ENCODE data around the gene RAP1GAP2. TPM values are rescaled to one million over a fixed set of nuclear protein-coding genes. Genes with fewer than 3 reads are reported as not detected.
"Not testable (repeated sequence)": the region's sequence is repeated elsewhere in the genome, so short reads cannot be mapped to it uniquely, and the experiment has no call there.

The RAP1GAP2 gene
- total RNA-seq, 2 donors from 2014 or later: 3.6 to 6.0 TPM

GRCh38 chr17:2998469-2998901, 202.2 kb downstream of the RAP1GAP2 start:
- intact Hi-C loops (cut with DNase I): not testable (repeated sequence)

DNA sequence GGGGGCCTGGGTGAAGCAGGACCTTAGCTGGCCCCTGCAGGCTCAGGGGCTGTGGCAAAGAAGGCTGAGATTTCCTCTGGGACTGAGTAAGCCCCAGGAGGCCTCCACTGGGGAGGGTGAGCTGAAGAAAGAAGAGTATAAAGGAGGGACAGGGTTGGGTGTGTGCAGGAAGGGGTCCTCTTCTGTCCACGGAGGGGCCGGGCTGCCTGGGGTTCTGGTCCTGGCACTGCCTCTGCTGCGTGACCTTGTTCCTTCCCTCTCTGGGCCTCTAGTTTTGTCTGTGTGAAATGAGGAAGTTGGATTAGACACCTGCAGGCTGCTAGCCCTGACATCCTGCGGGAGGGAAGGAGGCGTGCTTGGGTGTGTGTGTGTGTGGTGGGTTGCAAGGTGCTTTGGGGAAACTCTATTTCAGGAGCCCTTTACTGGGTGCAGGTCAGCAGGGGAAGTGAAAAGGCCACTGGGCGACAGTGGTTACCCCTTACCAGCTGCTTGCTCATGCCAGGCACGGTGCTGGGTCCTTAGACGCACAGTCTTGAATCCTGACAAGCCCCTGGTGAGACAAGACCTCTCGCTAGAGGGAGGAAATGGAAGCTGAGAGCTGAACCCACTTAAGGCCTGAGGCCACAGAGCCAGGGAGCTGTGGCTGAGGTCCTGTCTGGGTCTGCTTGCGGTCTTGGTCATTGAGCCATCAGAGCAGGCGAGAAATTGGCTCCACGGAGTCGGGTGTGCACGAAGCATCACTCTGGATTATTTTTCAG, 206.5 kb downstream of the RAP1GAP2 start:
- intact Hi-C loops (cut with DNase I): no loop called here
- DNase-seq (ENCODE audit: low spot score): peak; percentile 72

More at GRCh38 chr17:2998469-2998901, 202.2 kb downstream of the RAP1GAP2 start:
- DNase-seq (ENCODE audit: low spot score): not testable (repeated sequence)

- peak; percentile 83 for DNase-seq (ENCODE audit: low spot score)
- intact Hi-C loops (cut with DNase I): no loop called here
Measured at GRCh38 chr17:3003296-3004149, 207.3 kb downstream of the RAP1GAP2 start.

DNA sequence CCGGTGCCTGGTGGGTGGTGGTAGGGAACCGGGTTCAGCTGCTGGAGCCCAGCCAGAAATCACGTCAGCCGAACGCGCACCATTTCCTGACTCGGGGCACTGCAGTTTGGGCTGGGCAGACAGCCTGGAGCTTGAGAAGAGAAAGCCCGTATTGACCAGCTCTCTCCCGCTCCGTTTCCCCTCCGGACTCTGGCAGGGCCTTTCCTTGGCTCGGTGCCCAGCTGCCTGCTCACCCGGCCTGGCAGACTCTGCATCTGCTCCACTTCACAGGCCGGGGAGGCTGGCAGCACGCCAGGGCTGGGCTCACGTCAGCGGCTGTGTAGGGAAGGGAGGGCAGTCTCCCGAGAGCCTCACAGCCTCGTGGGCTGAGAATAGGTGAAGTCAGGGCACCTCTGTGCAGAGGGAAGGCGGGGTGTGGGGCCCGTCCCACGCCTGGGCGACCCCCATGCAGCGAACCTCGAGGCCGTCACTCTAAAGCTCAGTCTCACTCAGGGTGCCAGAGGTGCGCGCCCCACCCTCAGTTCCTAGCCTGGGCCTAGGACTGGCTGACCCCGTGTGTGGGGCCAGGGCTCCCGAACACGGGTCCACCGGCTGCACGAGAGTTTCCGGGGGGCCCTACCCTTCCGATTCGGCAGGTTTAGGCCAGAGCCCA, 208.0 kb downstream of the RAP1GAP2 start:
- intact Hi-C loops (cut with DNase I): no loop called here
- peak; percentile 100 for DNase-seq (ENCODE audit: low spot score)

GRCh38 chr17:3004925-3005324, 208.7 kb downstream of the RAP1GAP2 start:
- peak; percentile 72 for DNase-seq (ENCODE audit: low spot score)
- intact Hi-C loops (cut with DNase I): no loop called here

GRCh38 chr17:3005696-3006095, 209.5 kb downstream of the RAP1GAP2 start:
- DNase-seq (ENCODE audit: low spot score): peak; percentile 70
- intact Hi-C loops (cut with DNase I): no loop called here

DNA sequence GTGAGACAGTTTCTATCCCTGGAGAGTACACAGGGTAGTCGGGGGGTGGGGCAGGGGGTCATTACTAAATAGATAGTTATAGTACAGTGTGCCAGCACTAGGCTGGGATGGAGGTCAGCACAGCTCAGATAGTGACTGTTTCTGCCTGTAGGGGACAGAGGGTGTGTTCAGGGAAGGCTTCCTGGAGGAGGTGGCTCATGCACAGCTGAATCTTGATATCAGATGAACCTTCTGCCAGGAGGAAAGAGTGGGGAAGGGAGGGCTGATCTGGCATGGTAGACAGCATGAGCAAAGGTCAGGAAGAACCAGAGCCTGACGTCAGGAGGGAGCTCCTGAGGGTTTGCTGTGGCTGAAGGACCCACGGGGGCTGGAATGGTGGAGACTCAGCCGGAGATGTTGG, 210.6 kb downstream of the RAP1GAP2 start:
- intact Hi-C loops (cut with DNase I): no loop called here
- DNase-seq (ENCODE audit: low spot score): peak; percentile 32

DNA sequence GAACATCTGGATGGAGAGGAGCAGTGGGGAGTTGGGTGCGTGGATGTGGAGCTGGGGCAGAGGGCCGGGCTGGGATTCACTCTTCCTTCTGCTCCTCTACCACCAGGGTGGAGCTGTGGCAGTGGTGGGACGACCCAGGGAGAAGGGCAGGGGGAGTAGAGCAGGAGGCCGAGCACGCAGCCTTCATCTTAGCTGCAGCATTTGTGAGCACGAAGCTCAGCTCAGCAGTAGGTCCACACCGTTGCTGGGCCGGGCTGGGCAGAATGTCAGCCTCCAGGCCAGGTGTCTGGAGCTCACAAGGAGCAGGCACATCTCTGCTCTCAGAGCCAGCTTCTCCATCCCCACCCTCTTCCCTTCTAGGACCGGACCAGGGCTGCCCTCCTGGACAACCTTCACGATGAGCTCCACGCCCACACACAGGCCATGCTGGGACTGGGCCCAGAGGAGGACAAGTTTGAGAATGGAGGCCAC, 211.4 kb downstream of the RAP1GAP2 start:
- intact Hi-C loops (cut with DNase I): no loop called here
- peak; percentile 68 for DNase-seq (ENCODE audit: low spot score)

- peak; percentile 53 for DNase-seq (ENCODE audit: low spot score)
- intact Hi-C loops (cut with DNase I): no loop called here
Measured at GRCh38 chr17:3008336-3009288, 212.4 kb downstream of the RAP1GAP2 start.

DNA sequence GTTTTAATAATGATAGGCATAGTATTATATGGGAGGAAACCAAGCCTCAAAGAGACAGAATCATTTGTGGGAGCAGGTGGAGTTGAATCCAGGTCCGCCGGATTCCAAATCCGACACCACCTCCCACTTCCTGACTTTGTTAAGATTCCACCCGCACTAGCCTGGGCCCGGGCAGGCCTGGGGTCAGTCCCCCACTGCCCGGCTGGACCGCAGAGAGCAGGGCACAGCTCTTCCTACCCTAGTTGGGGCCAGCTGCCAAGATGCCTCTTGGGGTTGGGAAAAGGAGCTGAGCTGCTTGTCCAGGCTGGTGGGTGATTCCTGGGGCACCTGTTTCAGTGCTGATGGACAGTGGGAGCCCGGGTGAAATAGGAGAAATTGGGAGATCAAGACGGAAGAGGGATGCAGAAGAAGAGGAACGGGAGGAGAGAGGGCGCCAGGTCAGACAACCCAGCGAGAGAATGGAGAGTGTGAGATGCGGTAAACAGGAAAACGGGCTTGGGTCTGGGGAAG, 213.2 kb downstream of the RAP1GAP2 start:
- intact Hi-C loops (cut with DNase I): no loop called here
- no peak for DNase-seq (ENCODE audit: low spot score)

GRCh38 chr17:3011891-3012290, 215.7 kb downstream of the RAP1GAP2 start:
- intact Hi-C loops (cut with DNase I): loop anchor here in 1 of 2 donors (5.0 kb wide), 1 partner anchor 185 kb away; no protein-coding TSS in a partner anchor
- DNase-seq (ENCODE audit: low spot score): peak; percentile 71

DNA sequence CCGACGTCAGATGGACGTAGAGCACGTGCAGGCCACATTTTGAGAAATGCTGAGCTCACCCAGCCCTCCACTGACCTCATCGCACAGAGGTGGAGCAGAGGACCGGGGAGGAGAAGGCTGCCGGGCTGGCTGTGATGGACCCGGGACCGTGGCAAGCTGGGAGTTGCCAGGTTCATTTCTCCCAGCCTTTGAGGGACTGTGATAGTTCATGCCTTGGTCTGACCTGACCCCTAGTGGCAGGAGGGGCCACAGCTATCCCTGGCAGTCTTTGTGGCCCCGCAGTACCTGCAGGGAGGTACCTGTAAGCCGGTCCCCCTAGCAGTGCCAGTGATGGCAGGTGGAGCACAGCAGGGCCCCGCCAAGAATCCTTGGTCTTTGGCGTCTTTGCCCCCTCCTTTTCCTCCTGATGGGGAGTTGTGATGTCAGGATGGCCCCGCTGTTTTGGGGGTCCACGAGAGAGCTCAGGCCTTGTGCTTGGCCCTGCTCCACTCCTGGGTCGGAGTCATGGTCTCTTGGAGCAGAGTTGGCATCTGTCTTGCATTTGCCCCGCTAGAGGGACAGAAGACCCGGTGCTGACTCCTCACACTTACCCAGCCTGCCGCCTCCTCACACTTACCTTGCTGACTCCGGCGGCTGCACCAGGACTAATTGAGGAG, 216.8 kb downstream of the RAP1GAP2 start:
- peak; percentile 80 for DNase-seq (ENCODE audit: low spot score)
- intact Hi-C loops (cut with DNase I): loop anchor here in 1 of 2 donors (5.0 kb wide), 1 partner anchor 186 kb away; no protein-coding TSS in a partner anchor

DNA sequence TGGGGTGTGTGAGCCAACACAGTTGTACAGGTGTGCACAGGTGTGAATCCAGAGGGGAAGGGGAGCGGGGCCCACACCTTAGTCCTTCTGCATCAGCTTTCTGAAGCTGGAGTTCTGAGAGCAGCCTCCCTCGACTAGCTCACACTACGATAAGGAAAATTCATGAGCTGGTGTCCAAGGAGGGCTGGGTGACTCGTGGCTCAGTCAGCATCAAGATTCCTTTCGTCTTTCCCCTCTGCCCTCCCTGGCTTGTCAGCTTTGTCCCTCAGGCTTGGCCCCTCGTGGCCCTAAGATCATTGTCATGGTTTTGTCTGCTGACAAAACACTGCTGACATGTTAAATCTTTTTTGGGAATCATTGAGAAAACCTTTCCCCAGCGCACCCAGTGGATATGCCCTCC, 219.7 kb downstream of the RAP1GAP2 start:
- intact Hi-C loops (cut with DNase I): loop anchor here in 1 of 2 donors (5.0 kb wide), 1 partner anchor 189 kb away; no protein-coding TSS in a partner anchor
- no peak for DNase-seq (ENCODE audit: low spot score)

- intact Hi-C loops (cut with DNase I): loop anchor here in 1 of 2 donors (5.0 kb wide), 1 partner anchor 191 kb away; no protein-coding TSS in a partner anchor
- DNase-seq (ENCODE audit: low spot score): peak; percentile 70
Measured at GRCh38 chr17:3017936-3018335, 221.7 kb downstream of the RAP1GAP2 start.

DNA sequence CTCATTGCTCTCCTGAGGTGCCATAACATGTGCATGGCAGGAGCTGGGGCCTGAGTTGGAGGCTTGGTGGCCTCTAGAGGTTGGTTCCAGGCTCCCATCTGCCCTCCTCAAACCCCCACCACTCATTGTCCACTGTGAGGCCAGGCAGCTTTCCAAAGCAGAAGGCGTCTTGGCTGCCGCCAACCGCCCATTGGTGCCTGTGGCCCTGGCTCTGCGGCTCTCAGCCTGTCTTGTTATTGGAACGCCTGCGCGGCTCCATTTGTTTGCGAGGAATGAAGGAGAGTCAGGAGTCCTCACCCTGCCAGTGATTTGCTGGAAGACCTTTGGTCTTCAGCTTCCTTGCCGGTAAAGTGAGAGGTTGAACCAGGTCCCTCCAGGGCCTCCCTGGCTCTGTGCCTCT, 223.5 kb downstream of the RAP1GAP2 start:
- DNase-seq (ENCODE audit: low spot score): peak; percentile 44
- intact Hi-C loops (cut with DNase I): loop anchor here in 1 of 2 donors (5.0 kb wide), 1 partner anchor 192 kb away; no protein-coding TSS in a partner anchor

DNA sequence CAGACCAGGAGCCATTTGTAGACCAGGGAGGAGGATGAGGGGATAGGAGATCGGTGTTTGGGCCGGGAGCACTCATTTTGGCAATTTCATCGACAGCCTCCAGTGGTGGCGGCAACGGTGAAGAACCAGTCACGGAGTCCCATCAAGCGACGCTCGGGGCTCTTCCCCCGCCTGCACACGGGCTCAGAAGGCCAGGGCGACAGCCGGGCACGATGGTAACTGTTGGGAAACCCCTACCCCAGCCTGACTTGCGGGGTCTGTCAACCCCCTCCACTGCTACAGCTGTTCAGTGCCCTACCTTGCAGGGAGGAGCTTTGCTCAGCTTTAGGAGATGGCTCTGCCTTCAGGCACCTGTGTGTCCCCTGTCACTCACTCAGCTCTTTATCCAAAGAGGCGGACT, 224.1 kb downstream of the RAP1GAP2 start:
- intact Hi-C loops (cut with DNase I): no loop called here
- peak; percentile 42 for DNase-seq (ENCODE audit: low spot score)

DNA sequence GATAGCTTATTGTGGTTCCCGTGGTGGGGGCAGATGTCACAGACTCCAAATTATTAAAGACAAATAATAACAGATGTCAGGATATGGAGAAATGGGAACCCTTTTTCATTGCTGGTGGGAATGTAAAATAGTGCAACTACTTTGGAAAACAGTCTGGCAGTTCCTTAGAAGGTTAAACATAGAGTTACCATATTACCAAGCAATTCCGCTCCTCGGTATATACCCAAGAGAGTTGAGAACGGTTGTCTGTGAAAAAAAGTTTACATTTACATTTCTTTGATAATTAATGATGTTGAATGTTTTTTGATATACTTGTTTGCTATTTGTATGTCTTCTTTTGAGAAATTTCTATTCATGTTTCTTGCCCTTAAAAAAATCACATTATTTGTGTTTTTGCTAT, 226.0 kb downstream of the RAP1GAP2 start:
- no peak for DNase-seq (ENCODE audit: low spot score)
- intact Hi-C loops (cut with DNase I): no loop called here
